ENCODE measurements around the gene SYT1.

The SYT1 gene

GRCh38 chr12:78870539-78870938 is 6.0 kb downstream of the SYT1 start:
- DNase-seq (ENCODE audit: insufficient read length), result no peak
- FAIRE-seq, result no peak
- no peak for TF ChIP-seq TAF1 (IDR thresholded peaks at IDR 0.05; ENCODE audit: borderline replicate concordance, low read depth, low read length)
- no peak for TF ChIP-seq POLR2AphosphoS5 (IDR thresholded peaks at IDR 0.05; ENCODE audit: low read depth, low read length)
- no peak for TF ChIP-seq POLR2A (IDR thresholded peaks at IDR 0.05; ENCODE audit: low read depth, low read length)

- FAIRE-seq (no peak), DNase-seq (ENCODE audit: insufficient read length) (no peak)
- TF ChIP-seq POLR2AphosphoS5 (IDR thresholded peaks at IDR 0.05; ENCODE audit: low read depth, low read length) (no peak), TAF1 (IDR thresholded peaks at IDR 0.05; ENCODE audit: borderline replicate concordance, low read depth, low read length) (no peak), POLR2A (IDR thresholded peaks at IDR 0.05; ENCODE audit: low read depth, low read length) (no peak)
Observed at GRCh38 chr12:78871566-78871965, 7.0 kb downstream of the SYT1 start.

- no peak for TF ChIP-seq POLR2AphosphoS5 (IDR thresholded peaks at IDR 0.05; ENCODE audit: low read depth, low read length)
- TF ChIP-seq TAF1 (IDR thresholded peaks at IDR 0.05; ENCODE audit: borderline replicate concordance, low read depth, low read length), result no peak
- no peak for TF ChIP-seq POLR2A (IDR thresholded peaks at IDR 0.05; ENCODE audit: low read depth, low read length)
- DNase-seq (ENCODE audit: insufficient read length) (no peak), FAIRE-seq (no peak)
Observed at GRCh38 chr12:78878459-78878858, 13.9 kb downstream of the SYT1 start.

GRCh38 chr12:78878866-78879265 is 14.3 kb downstream of the SYT1 start:
- TF ChIP-seq POLR2AphosphoS5 (IDR thresholded peaks at IDR 0.05; ENCODE audit: low read depth, low read length), result no peak
- no peak for TF ChIP-seq POLR2A (IDR thresholded peaks at IDR 0.05; ENCODE audit: low read depth, low read length)
- no peak for TF ChIP-seq TAF1 (IDR thresholded peaks at IDR 0.05; ENCODE audit: borderline replicate concordance, low read depth, low read length)
- DNase-seq (ENCODE audit: insufficient read length) (no peak), FAIRE-seq (no peak)

- TF ChIP-seq POLR2AphosphoS5 (IDR thresholded peaks at IDR 0.05; ENCODE audit: low read depth, low read length) (no peak), POLR2A (IDR thresholded peaks at IDR 0.05; ENCODE audit: low read depth, low read length) (no peak), TAF1 (IDR thresholded peaks at IDR 0.05; ENCODE audit: borderline replicate concordance, low read depth, low read length) (no peak)
Observed at GRCh38 chr12:78880078-78880477, 15.5 kb downstream of the SYT1 start.

GRCh38 chr12:78881685-78882084 is 17.1 kb downstream of the SYT1 start:
- no peak for TF ChIP-seq TAF1 (IDR thresholded peaks at IDR 0.05; ENCODE audit: borderline replicate concordance, low read depth, low read length)
- TF ChIP-seq POLR2A (IDR thresholded peaks at IDR 0.05; ENCODE audit: low read depth, low read length), result no peak
- no peak for TF ChIP-seq POLR2AphosphoS5 (IDR thresholded peaks at IDR 0.05; ENCODE audit: low read depth, low read length)
- no peak for FAIRE-seq
- DNase-seq (ENCODE audit: insufficient read length), result no peak

More at GRCh38 chr12:78880078-78880477, 15.5 kb downstream of the SYT1 start:
- DNase-seq (ENCODE audit: insufficient read length), result no peak
- FAIRE-seq, result no peak

- TF ChIP-seq POLR2AphosphoS5 (IDR thresholded peaks at IDR 0.05; ENCODE audit: low read depth, low read length) (no peak), POLR2A (IDR thresholded peaks at IDR 0.05; ENCODE audit: low read depth, low read length) (no peak), TAF1 (IDR thresholded peaks at IDR 0.05; ENCODE audit: borderline replicate concordance, low read depth, low read length) (no peak)
- DNase-seq (ENCODE audit: insufficient read length) (no peak), FAIRE-seq (no peak)
Observed at GRCh38 chr12:78885466-78885865, 20.9 kb downstream of the SYT1 start.

- no peak for DNase-seq (ENCODE audit: insufficient read length)
- TF ChIP-seq POLR2A (IDR thresholded peaks at IDR 0.05; ENCODE audit: low read depth, low read length), result no peak
- no peak for TF ChIP-seq TAF1 (IDR thresholded peaks at IDR 0.05; ENCODE audit: borderline replicate concordance, low read depth, low read length)
- no peak for FAIRE-seq
Observed at GRCh38 chr12:78886719-78887407, 22.3 kb downstream of the SYT1 start.

GRCh38 chr12:78887444-78887843 is 22.9 kb downstream of the SYT1 start:
- no peak for TF ChIP-seq TAF1 (IDR thresholded peaks at IDR 0.05; ENCODE audit: borderline replicate concordance, low read depth, low read length)
- no peak for TF ChIP-seq POLR2AphosphoS5 (IDR thresholded peaks at IDR 0.05; ENCODE audit: low read depth, low read length)
- no peak for TF ChIP-seq POLR2A (IDR thresholded peaks at IDR 0.05; ENCODE audit: low read depth, low read length)
- FAIRE-seq (no peak), DNase-seq (ENCODE audit: insufficient read length) (no peak)

GRCh38 chr12:78888568-78888967 is 24.0 kb downstream of the SYT1 start:
- peak; percentile 42 for FAIRE-seq
- TF ChIP-seq TAF1 (IDR thresholded peaks at IDR 0.05; ENCODE audit: borderline replicate concordance, low read depth, low read length), result no peak
- no peak for TF ChIP-seq POLR2A (IDR thresholded peaks at IDR 0.05; ENCODE audit: low read depth, low read length)
- TF ChIP-seq POLR2AphosphoS5 (IDR thresholded peaks at IDR 0.05; ENCODE audit: low read depth, low read length), result no peak
- no peak for DNase-seq (ENCODE audit: insufficient read length)

GRCh38 chr12:78891646-78892353 is 27.2 kb downstream of the SYT1 start:
- TF ChIP-seq POLR2A (IDR thresholded peaks at IDR 0.05; ENCODE audit: low read depth, low read length), result no peak
- no peak for TF ChIP-seq POLR2AphosphoS5 (IDR thresholded peaks at IDR 0.05; ENCODE audit: low read depth, low read length)
- no peak for FAIRE-seq
- DNase-seq (ENCODE audit: insufficient read length), result no peak

- FAIRE-seq (no peak), DNase-seq (ENCODE audit: insufficient read length) (no peak)
- TF ChIP-seq TAF1 (IDR thresholded peaks at IDR 0.05; ENCODE audit: borderline replicate concordance, low read depth, low read length), result no peak
- no peak for TF ChIP-seq POLR2A (IDR thresholded peaks at IDR 0.05; ENCODE audit: low read depth, low read length)
- no peak for TF ChIP-seq POLR2AphosphoS5 (IDR thresholded peaks at IDR 0.05; ENCODE audit: low read depth, low read length)
Observed at GRCh38 chr12:78898416-78898815, 33.8 kb downstream of the SYT1 start.

All from GM12892 (cell line).